GM23338 (cell line): ENCODE results near the gene NAA30. TPM values are rescaled to one million over a fixed set of nuclear protein-coding genes. Genes with fewer than 3 reads are reported as not detected.

Source experiments
- ATAC-seq: fragments of 200-7000 bp; cut with Tn5 transposase; 3 replicates; pipeline ENCODE4 v1.9.1; 2020
- DNase-seq: peaks from one replicate; pipeline ENCODE4 v3.0.0-alpha.2; 2015; ENCODE audit warnings: low spot score
- H2AFZ ChIP-seq: fragments of 200-600 bp; sonication (generic); 2 replicates; pipeline ENCODE4 v1.8.0; 2016; ENCODE audit warnings: antibody characterized with exemption, mild to moderate bottlenecking, moderate library complexity
- H3F3A ChIP-seq: fragments of 200-600 bp; sonication (generic); replicated peaks from 2 replicates; pipeline ENCODE4 v1.8.0; 2017; ENCODE audit warnings: antibody characterized with exemption, mixed run types, low read depth
- H3K27ac ChIP-seq: fragments of 200-600 bp; sonication (generic); 2 replicates; pipeline ENCODE4 v1.6.1; 2016; ENCODE audit warnings: low read depth
- H3K27me3 ChIP-seq: fragments of 200-600 bp; sonication (generic); 2 replicates; pipeline ENCODE4 v1.8.0; 2016; ENCODE audit warnings: mild to moderate bottlenecking, mixed run types, moderate library complexity; ENCODE audit not compliant: insufficient read depth
- H3K36me3 ChIP-seq: fragments of 200-600 bp; sonication (generic); 2 replicates; pipeline ENCODE4 v1.8.0; 2016; ENCODE audit warnings: mild to moderate bottlenecking; ENCODE audit not compliant: insufficient read depth
- H3K4me1 ChIP-seq: fragments of 200-600 bp; sonication (generic); 2 replicates; pipeline ENCODE4 v1.8.0; 2016; ENCODE audit warnings: mild to moderate bottlenecking, moderate library complexity; ENCODE audit not compliant: insufficient read depth
- H3K4me2 ChIP-seq: fragments of 200-600 bp; sonication (generic); 2 replicates; pipeline ENCODE4 v1.7.1; 2017; ENCODE audit warnings: mixed run types
- H3K4me3 ChIP-seq: fragments of 200-600 bp; sonication (generic); 2 replicates; pipeline ENCODE4 v1.6.1; 2016; ENCODE audit warnings: mixed run types
- H3K79me2 ChIP-seq: fragments of 200-600 bp; sonication (generic); replicated peaks from 2 replicates; pipeline ENCODE4 v1.8.0; 2017; ENCODE audit warnings: mild to moderate bottlenecking; ENCODE audit not compliant: insufficient read depth
- H3K9me2 ChIP-seq: fragments of 200-600 bp; sonication (generic); 2 replicates; pipeline ENCODE4 v1.8.0; 2017; ENCODE audit not compliant: insufficient read depth
- H4K20me1 ChIP-seq: fragments of 200-600 bp; sonication (generic); replicated peaks from 2 replicates; pipeline ENCODE4 v1.8.0; 2017; ENCODE audit warnings: mild to moderate bottlenecking; ENCODE audit not compliant: insufficient read depth
- H3K27ac Mint-ChIP-seq: 2 replicates; pipeline ENCODE4 v1.8.0; 2020; ENCODE audit warnings: inconsistent platforms, mild to moderate bottlenecking, moderate library complexity, mixed read lengths
- H3K27me3 Mint-ChIP-seq: 3 replicates; pipeline ENCODE4 v1.8.0; 2022; ENCODE audit warnings: low read depth, mild to moderate bottlenecking, moderate library complexity, mixed read lengths, inconsistent platforms; ENCODE audit not compliant: insufficient read depth, poor library complexity
- H3K36me3 Mint-ChIP-seq: 3 replicates; pipeline ENCODE4 v1.8.0; 2021; ENCODE audit warnings: low read depth, mild to moderate bottlenecking, inconsistent platforms, moderate library complexity, mixed read lengths
- H3K4me1 Mint-ChIP-seq: 3 replicates; pipeline ENCODE4 v1.8.0; 2020; ENCODE audit warnings: mild to moderate bottlenecking, inconsistent platforms, mixed read lengths
- H3K4me3 Mint-ChIP-seq: 3 replicates; pipeline ENCODE4 v1.8.0; 2021; ENCODE audit warnings: moderate library complexity, mild to moderate bottlenecking, inconsistent platforms, mixed read lengths
- H3K9me3 Mint-ChIP-seq: 3 replicates; pipeline ENCODE4 v1.8.0; 2020; ENCODE audit warnings: moderate library complexity, mild to moderate bottlenecking, inconsistent platforms, mixed read lengths
- CREB1 ChIP-seq: fragments of 250-450 bp; sonication (Bioruptor Pico); IDR thresholded peaks from 2 replicates; pipeline ENCODE4 v1.5.0; 2020; ENCODE audit warnings: low read depth, mild to moderate bottlenecking, moderate library complexity
- ETS1 ChIP-seq: IDR thresholded peaks from 2 replicates; pipeline ENCODE4 v1.6.1; 2016; ENCODE audit warnings: antibody characterized with exemption
- EZH2 ChIP-seq: fragments of 200-600 bp; sonication (generic); IDR thresholded peaks from one replicate; pipeline ENCODE4 v1.8.0; 2017; ENCODE audit warnings: antibody characterized with exemption, mild to moderate bottlenecking, low read depth; ENCODE audit not compliant: unreplicated experiment
- EZH2phosphoT487 ChIP-seq: fragments of 200-600 bp; sonication (generic); IDR thresholded peaks from one replicate; pipeline ENCODE4 v1.8.1; 2018; ENCODE audit warnings: antibody characterized with exemption; ENCODE audit not compliant: unreplicated experiment
- JUNB ChIP-seq: IDR thresholded peaks from one replicate; pipeline ENCODE4 v1.6.1; 2016; ENCODE audit warnings: antibody characterized with exemption; ENCODE audit not compliant: unreplicated experiment
- NANOG ChIP-seq: IDR thresholded peaks from 2 replicates; pipeline ENCODE4 v1.6.1; 2016; ENCODE audit warnings: antibody characterized with exemption, borderline replicate concordance
- POLR2AphosphoS5 ChIP-seq: IDR thresholded peaks from 2 replicates; pipeline ENCODE4 v1.6.1; 2016; ENCODE audit warnings: antibody characterized with exemption, low read depth
- REST ChIP-seq: IDR thresholded peaks from one replicate; pipeline ENCODE4 v1.6.1; 2018; ENCODE audit warnings: antibody characterized with exemption; ENCODE audit not compliant: unreplicated experiment
- STAT1 ChIP-seq: IDR thresholded peaks from one replicate; pipeline ENCODE4 v1.6.1; 2016; ENCODE audit warnings: antibody characterized with exemption; ENCODE audit not compliant: unreplicated experiment
- ZNF114 ChIP-seq: fragments of 250-450 bp; sonication (Bioruptor Pico); IDR thresholded peaks from 2 replicates; pipeline ENCODE4 v1.5.0; 2020; ENCODE audit warnings: mild to moderate bottlenecking, moderate library complexity
- ZNF331 ChIP-seq: fragments of 250-450 bp; sonication (Bioruptor Pico); IDR thresholded peaks from 2 replicates; pipeline ENCODE4 v1.5.0; 2020; ENCODE audit warnings: low read depth, mild to moderate bottlenecking, moderate library complexity
- ZNF462 ChIP-seq: fragments of 250-450 bp; sonication (Bioruptor Pico); IDR thresholded peaks from 2 replicates; pipeline ENCODE4 v1.5.0; 2020; ENCODE audit warnings: mild to moderate bottlenecking, moderate library complexity
- polyA plus RNA-seq: library from polyadenylated mRNA; unstranded; fragments of >200 nt; fragmentation: Nextera tagmentation; extraction: Ambion mirVana; gene quantifications from 2 replicates; pipeline ENCODE4 v1.2.1, GENCODE V29; 2016
- total RNA-seq: library from RNA; depleted of rRNA; stranded (reverse); fragments of >200 nt; shearing (Covaris generic); gene quantifications from 2 replicates; pipeline ENCODE4 v1.2.3, GENCODE V29; 2014

Gene NAA30
- total and polyA plus RNA-seq, 2 experiments from 2014 or later = 7.5 to 27.1 TPM

GRCh38 chr14:57403521-57403864, 13.1 kb downstream of the NAA30 start (continued):
- TF ChIP-seq REST = no peak
- no peak for TF ChIP-seq CREB1 (CRISPR knock-in tag)
- TF ChIP-seq EZH2phosphoT487 = no peak
- no peak for TF ChIP-seq JUNB
- no peak for TF ChIP-seq NANOG
- no peak for TF ChIP-seq ETS1
- TF ChIP-seq EZH2 = no peak
- TF ChIP-seq POLR2AphosphoS5 = no peak

GRCh38 chr14:57405562-57405961, 15.2 kb downstream of the NAA30 start:
- H3K36me3 Mint-ChIP-seq = peaks cover 11% of the 10 kb centered on the region
- Histone ChIP-seq H3K4me3 (no peak overlapping the region), H3F3A (no peaks in the 10 kb centered on the region), H3K27ac (no peak overlapping the region), H2AFZ (no peak overlapping the region), H3K4me2 (no peak overlapping the region), H3K4me1 (no peaks in the 10 kb centered on the region), H3K36me3 (peaks cover 9% of the 10 kb centered on the region), H3K9me2 (no peaks in the 10 kb centered on the region), H3K79me2 (peaks cover 46% of the 10 kb centered on the region), H4K20me1 (peaks cover 4% of the 10 kb centered on the region; the same call in 1 of the 2 replicates), H3K27me3 (no peaks in the 10 kb centered on the region)
- H3K27ac Mint-ChIP-seq = no peak overlapping the region
- H3K4me3 Mint-ChIP-seq = no peak overlapping the region
- no peaks in the 10 kb centered on the region for H3K9me3 Mint-ChIP-seq
- DNase-seq (no peak), ATAC-seq (no peak)
- H3K27me3 Mint-ChIP-seq = no peaks in the 10 kb centered on the region
- H3K4me1 Mint-ChIP-seq = no peaks in the 10 kb centered on the region
- TF ChIP-seq ZNF331 (CRISPR knock-in tag) = no peak
- TF ChIP-seq ZNF462 (CRISPR knock-in tag) = no peak
- TF ChIP-seq STAT1 = no peak
- TF ChIP-seq EZH2phosphoT487 = no peak
- TF ChIP-seq ZNF114 (CRISPR knock-in tag) = no peak
- no peak for TF ChIP-seq JUNB
- TF ChIP-seq REST = no peak
